ENCODE data around the gene SUPT4H1.

DNA sequence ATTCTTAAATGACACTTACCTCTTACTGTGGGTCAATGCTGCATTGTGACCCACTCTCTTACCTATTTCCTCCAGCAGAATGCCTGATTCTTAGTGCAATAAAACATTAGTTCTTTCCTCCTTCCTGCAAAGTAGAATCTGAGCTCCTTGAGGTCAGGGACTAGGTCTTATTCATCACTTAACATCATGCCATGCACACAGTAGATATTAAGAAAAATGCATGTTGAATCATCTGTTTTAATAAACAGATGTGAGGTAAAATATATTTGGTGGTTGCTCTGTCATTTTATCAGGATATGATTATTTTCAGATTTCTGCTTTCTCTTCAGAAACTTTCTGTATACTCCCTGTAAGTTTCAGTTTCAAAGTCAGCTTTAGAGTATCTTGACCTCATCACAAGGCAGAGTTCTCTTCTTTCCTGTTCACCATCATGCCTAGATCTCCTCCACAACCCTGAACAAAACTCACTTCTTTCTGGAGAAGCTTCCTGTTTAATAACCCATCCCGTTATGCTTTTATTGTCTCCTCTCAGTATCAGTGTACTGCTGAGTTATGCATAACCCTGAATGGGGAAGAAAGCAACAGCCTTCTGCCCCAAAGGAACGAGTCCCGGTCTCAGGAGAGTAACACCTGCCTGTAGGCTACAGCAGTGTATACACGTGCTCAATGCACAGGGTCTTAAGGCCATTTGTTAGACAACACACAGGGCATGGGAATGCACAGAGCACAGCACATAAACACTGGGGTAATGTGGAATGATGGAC, 30.3 kb upstream of the SUPT4H1 start:
- no peak for TF ChIP-seq EZH2 (IDR thresholded peaks at IDR 0.05; ENCODE audit: low read depth, unreplicated experiment)
- TF ChIP-seq, protein P1, sequence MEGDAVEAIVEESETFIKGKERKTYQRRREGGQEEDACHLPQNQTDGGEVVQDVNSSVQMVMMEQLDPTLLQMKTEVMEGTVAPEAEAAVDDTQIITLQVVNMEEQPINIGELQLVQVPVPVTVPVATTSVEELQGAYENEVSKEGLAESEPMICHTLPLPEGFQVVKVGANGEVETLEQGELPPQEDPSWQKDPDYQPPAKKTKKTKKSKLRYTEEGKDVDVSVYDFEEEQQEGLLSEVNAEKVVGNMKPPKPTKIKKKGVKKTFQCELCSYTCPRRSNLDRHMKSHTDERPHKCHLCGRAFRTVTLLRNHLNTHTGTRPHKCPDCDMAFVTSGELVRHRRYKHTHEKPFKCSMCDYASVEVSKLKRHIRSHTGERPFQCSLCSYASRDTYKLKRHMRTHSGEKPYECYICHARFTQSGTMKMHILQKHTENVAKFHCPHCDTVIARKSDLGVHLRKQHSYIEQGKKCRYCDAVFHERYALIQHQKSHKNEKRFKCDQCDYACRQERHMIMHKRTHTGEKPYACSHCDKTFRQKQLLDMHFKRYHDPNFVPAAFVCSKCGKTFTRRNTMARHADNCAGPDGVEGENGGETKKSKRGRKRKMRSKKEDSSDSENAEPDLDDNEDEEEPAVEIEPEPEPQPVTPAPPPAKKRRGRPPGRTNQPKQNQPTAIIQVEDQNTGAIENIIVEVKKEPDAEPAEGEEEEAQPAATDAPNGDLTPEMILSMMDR (conservative IDR thresholded peaks at IDR 0.05; ENCODE audit: low read depth in 2 of 2) = no peak
- TF ChIP-seq POLR2AphosphoS5 (IDR thresholded peaks at IDR 0.05; ENCODE audit: low read depth) = no peak
- no peak for TF ChIP-seq ZNF331 (CRISPR knock-in tag; IDR thresholded peaks at IDR 0.05; ENCODE audit: low read depth)
- no peak for TF ChIP-seq CREB1 (CRISPR knock-in tag; IDR thresholded peaks at IDR 0.05; ENCODE audit: low read depth)
- TF ChIP-seq, protein P2, sequence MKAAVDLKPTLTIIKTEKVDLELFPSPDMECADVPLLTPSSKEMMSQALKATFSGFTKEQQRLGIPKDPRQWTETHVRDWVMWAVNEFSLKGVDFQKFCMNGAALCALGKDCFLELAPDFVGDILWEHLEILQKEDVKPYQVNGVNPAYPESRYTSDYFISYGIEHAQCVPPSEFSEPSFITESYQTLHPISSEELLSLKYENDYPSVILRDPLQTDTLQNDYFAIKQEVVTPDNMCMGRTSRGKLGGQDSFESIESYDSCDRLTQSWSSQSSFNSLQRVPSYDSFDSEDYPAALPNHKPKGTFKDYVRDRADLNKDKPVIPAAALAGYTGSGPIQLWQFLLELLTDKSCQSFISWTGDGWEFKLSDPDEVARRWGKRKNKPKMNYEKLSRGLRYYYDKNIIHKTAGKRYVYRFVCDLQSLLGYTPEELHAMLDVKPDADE (IDR thresholded peaks at IDR 0.05) = no peak
- TF ChIP-seq, protein P3, sequence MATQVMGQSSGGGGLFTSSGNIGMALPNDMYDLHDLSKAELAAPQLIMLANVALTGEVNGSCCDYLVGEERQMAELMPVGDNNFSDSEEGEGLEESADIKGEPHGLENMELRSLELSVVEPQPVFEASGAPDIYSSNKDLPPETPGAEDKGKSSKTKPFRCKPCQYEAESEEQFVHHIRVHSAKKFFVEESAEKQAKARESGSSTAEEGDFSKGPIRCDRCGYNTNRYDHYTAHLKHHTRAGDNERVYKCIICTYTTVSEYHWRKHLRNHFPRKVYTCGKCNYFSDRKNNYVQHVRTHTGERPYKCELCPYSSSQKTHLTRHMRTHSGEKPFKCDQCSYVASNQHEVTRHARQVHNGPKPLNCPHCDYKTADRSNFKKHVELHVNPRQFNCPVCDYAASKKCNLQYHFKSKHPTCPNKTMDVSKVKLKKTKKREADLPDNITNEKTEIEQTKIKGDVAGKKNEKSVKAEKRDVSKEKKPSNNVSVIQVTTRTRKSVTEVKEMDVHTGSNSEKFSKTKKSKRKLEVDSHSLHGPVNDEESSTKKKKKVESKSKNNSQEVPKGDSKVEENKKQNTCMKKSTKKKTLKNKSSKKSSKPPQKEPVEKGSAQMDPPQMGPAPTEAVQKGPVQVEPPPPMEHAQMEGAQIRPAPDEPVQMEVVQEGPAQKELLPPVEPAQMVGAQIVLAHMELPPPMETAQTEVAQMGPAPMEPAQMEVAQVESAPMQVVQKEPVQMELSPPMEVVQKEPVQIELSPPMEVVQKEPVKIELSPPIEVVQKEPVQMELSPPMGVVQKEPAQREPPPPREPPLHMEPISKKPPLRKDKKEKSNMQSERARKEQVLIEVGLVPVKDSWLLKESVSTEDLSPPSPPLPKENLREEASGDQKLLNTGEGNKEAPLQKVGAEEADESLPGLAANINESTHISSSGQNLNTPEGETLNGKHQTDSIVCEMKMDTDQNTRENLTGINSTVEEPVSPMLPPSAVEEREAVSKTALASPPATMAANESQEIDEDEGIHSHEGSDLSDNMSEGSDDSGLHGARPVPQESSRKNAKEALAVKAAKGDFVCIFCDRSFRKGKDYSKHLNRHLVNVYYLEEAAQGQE (IDR thresholded peaks at IDR 0.05; ENCODE audit: unreplicated experiment) = no peak
- no peak for TF ChIP-seq EZH2phosphoT487 (IDR thresholded peaks at IDR 0.05; ENCODE audit: unreplicated experiment)
- TF ChIP-seq JUNB (IDR thresholded peaks at IDR 0.05; ENCODE audit: unreplicated experiment) = no peak
- no peak for TF ChIP-seq NANOG (IDR thresholded peaks at IDR 0.05; ENCODE audit: borderline replicate concordance)
- no peak for TF ChIP-seq ZNF114 (CRISPR knock-in tag; IDR thresholded peaks at IDR 0.05)
- TF ChIP-seq, protein P4, sequence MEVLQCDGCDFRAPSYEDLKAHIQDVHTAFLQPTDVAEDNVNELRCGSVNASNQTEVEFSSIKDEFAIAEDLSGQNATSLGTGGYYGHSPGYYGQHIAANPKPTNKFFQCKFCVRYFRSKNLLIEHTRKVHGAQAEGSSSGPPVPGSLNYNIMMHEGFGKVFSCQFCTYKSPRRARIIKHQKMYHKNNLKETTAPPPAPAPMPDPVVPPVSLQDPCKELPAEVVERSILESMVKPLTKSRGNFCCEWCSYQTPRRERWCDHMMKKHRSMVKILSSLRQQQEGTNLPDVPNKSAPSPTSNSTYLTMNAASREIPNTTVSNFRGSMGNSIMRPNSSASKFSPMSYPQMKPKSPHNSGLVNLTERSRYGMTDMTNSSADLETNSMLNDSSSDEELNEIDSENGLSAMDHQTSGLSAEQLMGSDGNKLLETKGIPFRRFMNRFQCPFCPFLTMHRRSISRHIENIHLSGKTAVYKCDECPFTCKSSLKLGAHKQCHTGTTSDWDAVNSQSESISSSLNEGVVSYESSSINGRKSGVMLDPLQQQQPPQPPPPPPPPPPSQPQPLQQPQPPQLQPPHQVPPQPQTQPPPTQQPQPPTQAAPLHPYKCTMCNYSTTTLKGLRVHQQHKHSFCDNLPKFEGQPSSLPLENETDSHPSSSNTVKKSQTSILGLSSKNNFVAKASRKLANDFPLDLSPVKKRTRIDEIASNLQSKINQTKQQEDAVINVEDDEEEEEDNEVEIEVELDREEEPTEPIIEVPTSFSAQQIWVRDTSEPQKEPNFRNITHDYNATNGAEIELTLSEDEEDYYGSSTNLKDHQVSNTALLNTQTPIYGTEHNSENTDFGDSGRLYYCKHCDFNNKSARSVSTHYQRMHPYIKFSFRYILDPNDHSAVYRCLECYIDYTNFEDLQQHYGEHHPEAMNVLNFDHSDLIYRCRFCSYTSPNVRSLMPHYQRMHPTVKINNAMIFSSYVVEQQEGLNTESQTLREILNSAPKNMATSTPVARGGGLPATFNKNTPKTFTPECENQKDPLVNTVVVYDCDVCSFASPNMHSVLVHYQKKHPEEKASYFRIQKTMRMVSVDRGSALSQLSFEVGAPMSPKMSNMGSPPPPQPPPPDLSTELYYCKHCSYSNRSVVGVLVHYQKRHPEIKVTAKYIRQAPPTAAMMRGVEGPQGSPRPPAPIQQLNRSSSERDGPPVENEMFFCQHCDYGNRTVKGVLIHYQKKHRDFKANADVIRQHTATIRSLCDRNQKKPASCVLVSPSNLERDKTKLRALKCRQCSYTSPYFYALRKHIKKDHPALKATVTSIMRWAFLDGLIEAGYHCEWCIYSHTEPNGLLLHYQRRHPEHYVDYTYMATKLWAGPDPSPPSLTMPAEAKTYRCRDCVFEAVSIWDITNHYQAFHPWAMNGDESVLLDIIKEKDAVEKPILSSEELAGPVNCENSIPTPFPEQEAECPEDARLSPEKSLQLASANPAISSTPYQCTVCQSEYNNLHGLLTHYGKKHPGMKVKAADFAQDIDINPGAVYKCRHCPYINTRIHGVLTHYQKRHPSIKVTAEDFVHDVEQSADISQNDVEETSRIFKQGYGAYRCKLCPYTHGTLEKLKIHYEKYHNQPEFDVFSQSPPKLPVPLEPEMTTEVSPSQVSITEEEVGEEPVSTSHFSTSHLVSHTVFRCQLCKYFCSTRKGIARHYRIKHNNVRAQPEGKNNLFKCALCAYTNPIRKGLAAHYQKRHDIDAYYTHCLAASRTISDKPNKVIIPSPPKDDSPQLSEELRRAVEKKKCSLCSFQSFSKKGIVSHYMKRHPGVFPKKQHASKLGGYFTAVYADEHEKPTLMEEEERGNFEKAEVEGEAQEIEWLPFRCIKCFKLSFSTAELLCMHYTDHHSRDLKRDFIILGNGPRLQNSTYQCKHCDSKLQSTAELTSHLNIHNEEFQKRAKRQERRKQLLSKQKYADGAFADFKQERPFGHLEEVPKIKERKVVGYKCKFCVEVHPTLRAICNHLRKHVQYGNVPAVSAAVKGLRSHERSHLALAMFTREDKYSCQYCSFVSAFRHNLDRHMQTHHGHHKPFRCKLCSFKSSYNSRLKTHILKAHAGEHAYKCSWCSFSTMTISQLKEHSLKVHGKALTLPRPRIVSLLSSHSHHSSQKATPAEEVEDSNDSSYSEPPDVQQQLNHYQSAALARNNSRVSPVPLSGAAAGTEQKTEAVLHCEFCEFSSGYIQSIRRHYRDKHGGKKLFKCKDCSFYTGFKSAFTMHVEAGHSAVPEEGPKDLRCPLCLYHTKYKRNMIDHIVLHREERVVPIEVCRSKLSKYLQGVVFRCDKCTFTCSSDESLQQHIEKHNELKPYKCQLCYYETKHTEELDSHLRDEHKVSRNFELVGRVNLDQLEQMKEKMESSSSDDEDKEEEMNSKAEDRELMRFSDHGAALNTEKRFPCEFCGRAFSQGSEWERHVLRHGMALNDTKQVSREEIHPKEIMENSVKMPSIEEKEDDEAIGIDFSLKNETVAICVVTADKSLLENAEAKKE (CRISPR knock-in tag; IDR thresholded peaks at IDR 0.05) = no peak
